HG02588 (cell line): ENCODE measurements around the gene TRIO.

Experiments
- ATAC-seq: cut with Tn5 transposase; IDR thresholded peaks from one replicate; pipeline ENCODE4 v1.9.1; 2021; ENCODE audit warnings: mild to moderate bottlenecking, moderate library complexity; ENCODE audit not compliant: unreplicated experiment

TRIO gene

GRCh38 chr5:14281746-14282181 lies 138.6 kb downstream of the TRIO start:
- ATAC-seq = no peak

GRCh38 chr5:14283139-14283538 lies 140.0 kb downstream of the TRIO start:
- no peak for ATAC-seq

GRCh38 chr5:14284392-14285148 lies 141.4 kb downstream of the TRIO start:
- no peak for ATAC-seq

GRCh38 chr5:14286007-14286406 lies 142.9 kb downstream of the TRIO start:
- no peak for ATAC-seq

GRCh38 chr5:14286574-14287421 lies 143.7 kb downstream of the TRIO start:
- peak; percentile 86 for ATAC-seq

- ATAC-seq = no peak
These were observed 149.9 kb downstream of the TRIO start for GRCh38 chr5:14292766-14293658.

GRCh38 chr5:14295610-14296009 lies 152.5 kb downstream of the TRIO start:
- ATAC-seq = no peak

- no peak for ATAC-seq
These were observed 153.6 kb downstream of the TRIO start for GRCh38 chr5:14296533-14297331.

- ATAC-seq = no peak
These were observed 154.6 kb downstream of the TRIO start for GRCh38 chr5:14297697-14298096.

GRCh38 chr5:14298126-14298847 lies 155.1 kb downstream of the TRIO start:
- no peak for ATAC-seq

- no peak for ATAC-seq
These were observed 156.5 kb downstream of the TRIO start for GRCh38 chr5:14299666-14300065.

- ATAC-seq = no peak
These were observed 158.0 kb downstream of the TRIO start for GRCh38 chr5:14301186-14301585.

GRCh38 chr5:14302330-14302729 lies 159.2 kb downstream of the TRIO start:
- no peak for ATAC-seq

GRCh38 chr5:14305045-14305444 lies 161.9 kb downstream of the TRIO start:
- no peak for ATAC-seq

GRCh38 chr5:14306329-14306815 lies 163.2 kb downstream of the TRIO start:
- no peak for ATAC-seq

- no peak for ATAC-seq
These were observed 165.4 kb downstream of the TRIO start for GRCh38 chr5:14308384-14309154.

GRCh38 chr5:14309199-14309598 lies 166.1 kb downstream of the TRIO start:
- ATAC-seq = no peak

GRCh38 chr5:14309878-14310531 lies 166.9 kb downstream of the TRIO start:
- no peak for ATAC-seq
